Fibroblast of pulmonary artery (primary cell): ENCODE results near the gene TSC1.

Experiments
- DNase-seq: peaks from one replicate; pipeline ENCODE4 v3.0.0-alpha.2; 2010; ENCODE audit warnings: low read depth
- H3K4me3 ChIP-seq: replicated peaks from 2 replicates; pipeline ENCODE4 v1.5.1; 2011; ENCODE audit warnings: low read depth, mild to moderate bottlenecking, control low read depth, low read length, moderate library complexity
- CTCF ChIP-seq: IDR thresholded peaks from 2 replicates; pipeline ENCODE4 v1.5.1; 2011; ENCODE audit warnings: mild to moderate bottlenecking, control low read depth, low read length, inconsistent platforms; ENCODE audit errors: missing control alignments

The TSC1 gene

GRCh38 chr9:132914924-132915323, 29.5 kb downstream of the TSC1 start:
- TF ChIP-seq CTCF: no peak
- DNase-seq: no peak
- no peak overlapping the region for H3K4me3 ChIP-seq

GRCh38 chr9:132912131-132912530, 32.3 kb downstream of the TSC1 start:
- no peak for DNase-seq
- H3K4me3 ChIP-seq: no peak overlapping the region
- TF ChIP-seq CTCF: no peak

GRCh38 chr9:132910376-132910775, 34.0 kb downstream of the TSC1 start:
- H3K4me3 ChIP-seq: no peak overlapping the region
- no peak for DNase-seq
- TF ChIP-seq CTCF: no peak

GRCh38 chr9:132909311-132909710, 35.1 kb downstream of the TSC1 start:
- no peak for TF ChIP-seq CTCF

GRCh38 chr9:132908635-132909034, 35.8 kb downstream of the TSC1 start:
- DNase-seq: no peak
- no peak overlapping the region for H3K4me3 ChIP-seq
- no peak for TF ChIP-seq CTCF

More at GRCh38 chr9:132909311-132909710, 35.1 kb downstream of the TSC1 start:
- DNase-seq: no peak
- H3K4me3 ChIP-seq: no peak overlapping the region

GRCh38 chr9:132905726-132906125, 38.7 kb downstream of the TSC1 start:
- no peak for DNase-seq
- no peak overlapping the region for H3K4me3 ChIP-seq
- no peak for TF ChIP-seq CTCF
